Ishikawa (cell line): ENCODE data around the gene ACTR1A.

Experiments used
- EGR1 ChIP-seq: IDR thresholded peaks from 2 replicates; pipeline ENCODE4 v1.6.1; 2012
- EP300 ChIP-seq: IDR thresholded peaks from 2 replicates; pipeline ENCODE4 v1.6.1; 2012; ENCODE audit warnings: borderline replicate concordance
- FOXM1 ChIP-seq: IDR thresholded peaks from 2 replicates; pipeline ENCODE4 v1.6.1; 2012; ENCODE audit warnings: low read depth, borderline replicate concordance
- MAX ChIP-seq: IDR thresholded peaks from 2 replicates; pipeline ENCODE4 v1.6.1; 2012
- NFIC ChIP-seq: IDR thresholded peaks from 2 replicates; pipeline ENCODE4 v1.6.1; 2012
- RAD21 ChIP-seq: IDR thresholded peaks from 2 replicates; pipeline ENCODE4 v1.6.1; 2012; ENCODE audit warnings: low read depth
- TAF1 ChIP-seq: IDR thresholded peaks from 2 replicates; pipeline ENCODE4 v1.6.1; 2012; ENCODE audit warnings: low read depth, mild to moderate bottlenecking
- TCF12 ChIP-seq: IDR thresholded peaks from 2 replicates; pipeline ENCODE4 v1.6.1; 2012; ENCODE audit warnings: low read depth
- TEAD4 ChIP-seq: IDR thresholded peaks from 2 replicates; pipeline ENCODE4 v1.6.1; 2012
- YY1 ChIP-seq: IDR thresholded peaks from 2 replicates; pipeline ENCODE4 v1.6.1; 2012; ENCODE audit warnings: low read depth
- ZBTB7A ChIP-seq: IDR thresholded peaks from 2 replicates; pipeline ENCODE4 v1.6.1; 2012; ENCODE audit warnings: low read depth
- TF ChIP-seq, protein P1 (sequence below): IDR thresholded peaks from 2 replicates; pipeline ENCODE4 v1.6.1; 2012; ENCODE audit warnings: low read depth, mild to moderate bottlenecking
- TF ChIP-seq, protein P2 (sequence below): IDR thresholded peaks from 2 replicates; pipeline ENCODE4 v1.6.1; 2012

DNA sequence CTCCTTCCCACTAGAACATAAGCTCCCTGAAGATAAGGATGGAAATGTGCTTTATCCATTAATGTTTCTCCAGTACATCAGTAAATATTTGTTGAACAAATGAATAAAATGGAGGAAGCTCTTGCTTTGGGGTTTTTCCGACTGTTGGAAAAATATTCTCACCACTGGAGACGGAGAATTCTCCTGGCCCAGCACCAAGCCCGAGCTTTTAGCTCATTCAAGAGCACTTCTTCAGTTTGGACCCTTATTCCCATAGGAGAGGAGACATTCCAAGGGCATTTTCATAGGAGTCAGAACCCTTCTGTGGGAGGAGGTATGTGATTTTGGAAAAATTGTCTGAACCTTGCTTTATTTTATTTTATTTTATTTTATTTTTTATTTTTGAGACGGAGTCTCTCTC is 22.2 kb upstream of the ACTR1A start:
- TF ChIP-seq NFIC (no peak), RAD21 (no peak), MAX (no peak), ZBTB7A (no peak), TAF1 (no peak), EP300 (no peak), YY1 (no peak), TEAD4 (no peak), FOXM1 (no peak), TCF12 (no peak), EGR1 (no peak)
- TF ChIP-seq, protein P1, sequence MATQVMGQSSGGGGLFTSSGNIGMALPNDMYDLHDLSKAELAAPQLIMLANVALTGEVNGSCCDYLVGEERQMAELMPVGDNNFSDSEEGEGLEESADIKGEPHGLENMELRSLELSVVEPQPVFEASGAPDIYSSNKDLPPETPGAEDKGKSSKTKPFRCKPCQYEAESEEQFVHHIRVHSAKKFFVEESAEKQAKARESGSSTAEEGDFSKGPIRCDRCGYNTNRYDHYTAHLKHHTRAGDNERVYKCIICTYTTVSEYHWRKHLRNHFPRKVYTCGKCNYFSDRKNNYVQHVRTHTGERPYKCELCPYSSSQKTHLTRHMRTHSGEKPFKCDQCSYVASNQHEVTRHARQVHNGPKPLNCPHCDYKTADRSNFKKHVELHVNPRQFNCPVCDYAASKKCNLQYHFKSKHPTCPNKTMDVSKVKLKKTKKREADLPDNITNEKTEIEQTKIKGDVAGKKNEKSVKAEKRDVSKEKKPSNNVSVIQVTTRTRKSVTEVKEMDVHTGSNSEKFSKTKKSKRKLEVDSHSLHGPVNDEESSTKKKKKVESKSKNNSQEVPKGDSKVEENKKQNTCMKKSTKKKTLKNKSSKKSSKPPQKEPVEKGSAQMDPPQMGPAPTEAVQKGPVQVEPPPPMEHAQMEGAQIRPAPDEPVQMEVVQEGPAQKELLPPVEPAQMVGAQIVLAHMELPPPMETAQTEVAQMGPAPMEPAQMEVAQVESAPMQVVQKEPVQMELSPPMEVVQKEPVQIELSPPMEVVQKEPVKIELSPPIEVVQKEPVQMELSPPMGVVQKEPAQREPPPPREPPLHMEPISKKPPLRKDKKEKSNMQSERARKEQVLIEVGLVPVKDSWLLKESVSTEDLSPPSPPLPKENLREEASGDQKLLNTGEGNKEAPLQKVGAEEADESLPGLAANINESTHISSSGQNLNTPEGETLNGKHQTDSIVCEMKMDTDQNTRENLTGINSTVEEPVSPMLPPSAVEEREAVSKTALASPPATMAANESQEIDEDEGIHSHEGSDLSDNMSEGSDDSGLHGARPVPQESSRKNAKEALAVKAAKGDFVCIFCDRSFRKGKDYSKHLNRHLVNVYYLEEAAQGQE: no peak
- TF ChIP-seq, protein P2, sequence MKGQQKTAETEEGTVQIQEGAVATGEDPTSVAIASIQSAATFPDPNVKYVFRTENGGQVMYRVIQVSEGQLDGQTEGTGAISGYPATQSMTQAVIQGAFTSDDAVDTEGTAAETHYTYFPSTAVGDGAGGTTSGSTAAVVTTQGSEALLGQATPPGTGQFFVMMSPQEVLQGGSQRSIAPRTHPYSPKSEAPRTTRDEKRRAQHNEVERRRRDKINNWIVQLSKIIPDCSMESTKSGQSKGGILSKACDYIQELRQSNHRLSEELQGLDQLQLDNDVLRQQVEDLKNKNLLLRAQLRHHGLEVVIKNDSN: no peak
